ENCODE data around the gene ZNF497.

DNA sequence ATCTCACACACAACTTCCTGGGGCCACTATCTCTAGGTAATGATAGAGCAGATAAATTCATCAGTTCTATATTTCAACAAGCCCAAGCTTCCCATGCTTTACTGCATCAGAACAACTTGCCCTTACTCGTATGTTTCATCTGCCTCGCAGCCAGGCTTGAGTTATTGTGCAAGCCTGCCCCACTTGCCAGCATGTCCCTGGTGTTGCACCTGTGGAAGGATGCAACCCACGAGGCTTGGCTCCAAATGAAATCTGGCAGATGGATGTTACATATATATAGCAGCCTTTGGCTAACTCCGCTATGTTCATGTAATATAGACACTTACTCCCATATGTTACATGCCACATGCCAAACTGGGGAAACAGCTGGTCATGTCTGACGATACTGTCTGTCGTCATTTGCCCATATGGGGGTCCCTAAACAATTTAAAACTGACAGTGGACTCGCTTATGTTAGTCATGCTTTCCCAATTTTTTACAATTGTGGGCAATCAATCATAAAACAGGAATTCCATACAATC is 51.1 kb downstream of the ZNF497 start:
- TF ChIP-seq TAF1 (IDR thresholded peaks at IDR 0.05; ENCODE audit: low read depth) (no peak), RAD21 (IDR thresholded peaks at IDR 0.05; ENCODE audit: low read depth) (no peak), YY1 (IDR thresholded peaks at IDR 0.05; ENCODE audit: low read depth) (no peak), ZBTB7A (IDR thresholded peaks at IDR 0.05; ENCODE audit: low read depth) (no peak)
- TF ChIP-seq, protein P1, sequence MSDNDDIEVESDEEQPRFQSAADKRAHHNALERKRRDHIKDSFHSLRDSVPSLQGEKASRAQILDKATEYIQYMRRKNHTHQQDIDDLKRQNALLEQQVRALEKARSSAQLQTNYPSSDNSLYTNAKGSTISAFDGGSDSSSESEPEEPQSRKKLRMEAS (IDR thresholded peaks at IDR 0.05), result no peak

Measured in Ishikawa (cell line).